ENCODE results near the gene SLC12A6. TPM values are rescaled to one million over a fixed set of nuclear protein-coding genes. Genes with fewer than 3 reads are reported as not detected.

Gene SLC12A6
- total RNA-seq, 1 donor from 2014 or later, result 22.8 TPM

DNA sequence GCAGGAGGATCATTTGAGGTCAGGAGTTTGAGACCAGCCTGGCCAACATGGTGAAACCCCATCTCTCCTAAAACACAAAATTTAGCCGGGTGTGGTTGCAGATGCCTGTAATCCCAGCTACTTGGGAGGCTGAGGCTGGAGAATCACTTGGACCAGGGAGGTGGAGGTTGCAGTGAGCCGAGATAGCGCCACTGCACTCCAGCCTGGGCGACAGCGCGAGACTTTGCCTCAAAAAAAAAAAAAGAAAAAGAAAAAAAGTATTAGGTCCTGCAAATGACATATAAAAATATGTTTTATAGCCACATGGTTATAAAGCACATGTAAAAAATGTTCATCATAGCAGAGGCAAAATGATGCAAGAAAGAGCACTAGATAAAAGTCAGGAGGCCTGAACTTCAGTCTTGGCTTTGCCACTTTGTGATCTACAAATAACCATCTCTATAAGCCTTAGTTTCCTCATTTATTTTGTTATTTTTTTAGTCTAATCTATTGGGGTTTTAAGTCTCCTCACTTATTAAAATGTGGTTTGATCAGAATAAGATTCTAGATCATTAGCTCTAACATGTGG lies 4.9 kb downstream of the SLC12A6 start:
- no peak for DNase-seq (ENCODE audit: low spot score)

DNA sequence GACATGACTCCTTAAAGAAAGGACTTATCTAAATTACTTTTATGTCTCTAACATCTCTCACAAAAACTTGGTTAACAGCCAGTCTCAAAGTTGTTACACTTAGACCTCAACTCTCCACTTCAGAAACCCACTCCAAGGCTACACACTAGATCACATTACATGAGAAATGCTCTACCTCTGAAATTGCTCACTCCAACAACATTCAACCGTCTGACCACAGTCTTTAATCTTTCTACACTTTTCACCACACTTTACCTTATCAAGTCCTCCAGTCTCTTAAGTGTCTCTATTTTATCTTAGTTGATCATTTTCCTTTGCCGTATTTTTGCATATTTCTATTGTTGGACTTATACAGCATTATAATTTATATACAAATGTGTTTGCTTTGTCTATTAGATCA lies 5.8 kb downstream of the SLC12A6 start:
- DNase-seq (ENCODE audit: low spot score), result no peak

DNA sequence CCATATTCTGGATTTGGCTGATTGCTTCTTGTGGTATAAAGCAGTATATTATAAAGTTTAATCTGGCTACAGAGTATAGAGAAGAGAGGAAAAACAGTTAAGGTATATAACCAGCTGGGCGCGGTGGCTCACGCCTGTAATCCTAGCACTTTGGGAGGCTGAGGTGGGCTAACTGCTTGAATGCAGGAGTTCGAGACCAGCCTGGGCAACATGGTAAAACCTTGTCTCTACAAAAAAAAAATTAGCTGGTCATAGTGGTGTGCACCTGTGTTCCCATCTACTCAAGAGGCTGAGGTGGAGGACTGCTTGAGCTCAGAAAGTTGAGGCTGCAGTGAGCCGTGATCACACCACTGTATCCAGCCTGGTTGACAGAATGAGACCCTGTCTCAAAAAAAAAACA lies 7.3 kb downstream of the SLC12A6 start:
- no peak for DNase-seq (ENCODE audit: low spot score)

DNA sequence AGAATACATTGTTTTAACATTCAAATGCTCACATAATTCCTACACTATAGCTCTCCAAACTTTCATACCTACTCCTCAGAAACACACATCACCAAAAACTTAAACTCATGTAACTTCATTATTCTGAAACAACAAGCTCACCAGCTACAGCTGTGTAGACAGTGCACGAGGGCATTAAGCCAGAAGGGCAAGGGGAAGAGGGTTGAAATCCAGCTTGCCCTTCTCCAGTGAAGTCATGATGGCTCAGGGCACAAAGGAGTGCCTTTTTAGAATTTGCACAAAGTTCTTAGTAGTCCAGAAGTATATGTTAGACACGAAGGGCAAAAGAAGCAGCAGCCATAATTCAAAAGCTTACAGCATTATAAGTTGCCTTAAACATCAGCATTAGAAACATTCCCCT lies 8.6 kb downstream of the SLC12A6 start:
- DNase-seq (ENCODE audit: low spot score), result no peak

DNA sequence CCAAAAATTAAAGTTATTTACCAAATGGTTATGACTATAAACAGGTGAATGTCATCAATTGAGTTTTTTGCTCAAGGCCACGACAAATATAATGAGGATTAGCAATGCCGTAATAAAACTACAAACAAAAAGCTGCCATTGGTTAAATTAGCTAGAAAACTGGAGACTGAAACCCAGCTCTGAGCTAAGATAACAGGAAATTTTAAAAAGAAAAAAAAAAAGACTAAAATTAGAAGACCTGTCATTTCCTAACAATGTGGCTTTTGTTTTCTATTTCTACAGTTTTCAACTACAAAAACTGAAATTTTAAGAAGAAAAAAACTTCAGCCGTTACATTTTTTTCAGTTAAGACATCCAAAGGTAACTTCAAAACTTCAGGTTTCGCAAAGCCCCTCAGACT lies 9.7 kb downstream of the SLC12A6 start:
- no peak for DNase-seq (ENCODE audit: low spot score)

DNA sequence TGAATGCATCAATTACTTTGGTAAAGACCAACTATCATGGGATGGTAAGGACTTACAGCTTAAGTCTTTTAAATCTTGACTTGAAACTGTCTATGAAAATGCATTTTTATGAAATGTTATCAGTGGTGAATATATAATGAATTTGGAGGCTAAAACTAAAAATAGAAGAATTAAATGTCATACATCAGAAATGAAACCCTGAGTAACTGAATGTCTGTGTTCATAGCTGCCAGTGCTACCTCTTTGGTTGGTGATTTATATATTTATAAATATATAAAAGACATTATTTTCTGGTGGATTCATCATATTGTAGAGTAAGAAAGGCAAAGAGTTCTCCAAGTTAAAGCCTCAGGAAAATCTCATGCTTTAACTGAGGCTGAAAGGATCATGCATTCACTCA lies 12.2 kb downstream of the SLC12A6 start:
- no peak for DNase-seq (ENCODE audit: low spot score)

DNA sequence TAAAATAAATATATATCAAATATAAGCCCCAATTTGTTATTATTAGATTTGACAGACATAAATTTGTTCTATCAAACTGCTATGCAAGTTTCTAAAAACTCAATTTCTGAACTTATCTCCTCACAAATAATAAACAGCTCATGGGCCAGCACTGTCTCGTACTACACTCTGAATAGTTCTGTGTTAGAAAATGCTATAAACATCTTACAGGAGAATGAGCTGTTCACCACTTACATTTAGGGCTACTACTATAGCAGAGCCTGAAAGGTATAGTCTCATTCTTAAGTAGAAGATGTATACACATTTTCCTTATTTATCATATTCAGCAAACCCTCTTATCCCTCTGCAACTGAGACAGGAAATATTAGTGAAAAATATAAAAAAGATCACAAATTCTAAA lies 12.6 kb downstream of the SLC12A6 start:
- no peak for DNase-seq (ENCODE audit: low spot score)

DNA sequence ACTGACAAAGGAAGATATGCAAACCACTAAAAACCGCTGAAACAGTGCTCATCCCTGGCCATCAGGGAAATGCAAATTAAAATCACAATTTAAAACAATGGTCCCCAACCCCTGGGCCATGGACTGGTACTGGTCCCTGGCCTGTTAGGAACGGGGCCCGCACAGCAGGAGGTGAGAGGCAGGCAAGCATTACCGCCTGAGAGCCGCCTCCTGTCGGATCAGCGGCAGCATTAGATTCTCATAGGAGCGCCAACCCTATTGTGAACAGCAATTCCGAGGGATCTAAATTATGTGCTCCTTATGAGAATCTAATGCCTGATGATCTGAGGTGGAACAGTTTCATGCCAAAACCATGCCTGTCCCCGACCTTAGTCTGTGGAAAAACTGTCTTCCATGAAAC lies 14.4 kb downstream of the SLC12A6 start:
- DNase-seq (ENCODE audit: low spot score), result no peak

DNA sequence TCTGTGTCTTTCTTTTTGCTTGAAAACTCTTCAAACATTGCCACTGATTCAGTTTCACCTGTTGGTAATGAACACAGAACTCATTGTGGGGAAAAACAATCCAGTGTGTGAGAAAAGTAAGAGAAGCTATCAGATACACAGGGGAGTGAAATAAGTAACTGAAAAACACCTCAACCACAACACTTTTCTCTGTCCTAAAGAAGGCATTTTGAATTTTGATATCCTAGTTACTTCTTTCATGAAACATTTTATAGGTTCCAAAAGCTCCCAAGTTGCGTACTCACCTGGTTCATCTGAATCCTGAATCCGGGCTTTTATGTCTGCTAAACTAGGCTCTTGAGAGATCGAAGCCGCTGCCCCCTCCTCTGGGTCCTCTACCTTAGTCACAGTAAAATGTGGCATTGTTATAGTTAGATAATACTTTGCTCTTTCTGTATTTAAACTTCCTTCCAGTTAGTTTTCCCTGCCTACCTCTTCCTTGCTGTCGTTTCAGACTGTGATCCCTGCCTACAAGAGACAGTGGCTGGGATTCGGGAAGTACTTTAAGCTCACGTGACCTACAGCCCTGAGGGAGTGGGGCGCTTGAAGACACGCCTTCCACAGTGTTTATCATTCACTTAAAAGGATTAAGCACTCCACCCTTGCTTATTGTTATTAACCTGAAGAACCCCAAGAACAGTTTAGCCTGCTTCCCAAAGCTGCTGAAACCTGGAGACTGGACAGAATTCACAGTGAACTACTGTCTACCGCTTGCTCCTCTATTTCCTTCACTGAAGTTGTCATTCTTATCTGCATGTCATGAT lies 19.1 kb downstream of the SLC12A6 start:
- DNase-seq (ENCODE audit: low spot score), result no peak

DNA sequence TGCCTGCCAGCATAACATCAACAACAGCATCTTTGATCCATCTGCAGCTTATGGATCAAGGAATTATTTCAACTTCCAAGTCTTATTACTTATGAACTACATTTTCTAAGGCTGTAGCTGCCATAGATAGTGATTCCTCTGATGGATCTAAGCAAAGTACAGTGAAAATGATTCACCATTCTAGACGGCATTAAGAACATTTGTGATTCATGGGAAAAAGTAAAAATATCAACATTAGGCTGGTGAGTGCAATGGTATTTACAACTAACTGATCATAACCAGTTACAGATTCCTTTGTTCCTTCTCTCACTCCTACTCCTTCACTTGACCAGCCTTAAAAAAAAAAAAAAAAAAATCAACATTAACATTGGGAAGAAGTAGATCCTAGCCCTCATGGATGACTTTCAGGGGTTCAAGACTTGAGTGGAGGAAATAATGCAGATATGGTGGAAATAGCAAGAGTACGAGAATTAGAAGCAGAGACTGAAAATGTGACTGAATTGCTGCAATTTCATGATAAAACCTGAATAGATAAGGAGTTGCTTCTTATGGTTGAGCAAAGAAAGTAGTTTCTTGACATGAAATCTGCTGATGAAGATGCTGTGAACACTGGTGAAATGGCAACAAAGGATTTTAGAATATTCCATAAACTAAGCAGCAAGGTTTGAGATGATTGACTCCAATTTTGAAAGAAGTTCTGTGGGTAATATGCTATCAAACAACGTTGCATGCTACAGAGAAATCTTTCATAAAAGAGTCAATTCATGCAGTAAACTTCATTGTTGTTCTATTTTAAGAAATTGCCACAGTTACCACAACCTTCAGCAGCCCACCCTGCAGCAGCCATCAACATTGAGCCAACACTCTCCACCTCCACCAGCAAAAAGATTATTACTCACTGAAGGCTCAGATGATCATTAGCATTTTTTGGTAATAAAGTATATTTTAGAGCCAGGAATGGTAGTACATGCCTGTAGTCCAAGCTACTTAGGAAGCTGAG lies 22.8 kb downstream of the SLC12A6 start:
- DNase-seq (ENCODE audit: low spot score), result no peak

DNA sequence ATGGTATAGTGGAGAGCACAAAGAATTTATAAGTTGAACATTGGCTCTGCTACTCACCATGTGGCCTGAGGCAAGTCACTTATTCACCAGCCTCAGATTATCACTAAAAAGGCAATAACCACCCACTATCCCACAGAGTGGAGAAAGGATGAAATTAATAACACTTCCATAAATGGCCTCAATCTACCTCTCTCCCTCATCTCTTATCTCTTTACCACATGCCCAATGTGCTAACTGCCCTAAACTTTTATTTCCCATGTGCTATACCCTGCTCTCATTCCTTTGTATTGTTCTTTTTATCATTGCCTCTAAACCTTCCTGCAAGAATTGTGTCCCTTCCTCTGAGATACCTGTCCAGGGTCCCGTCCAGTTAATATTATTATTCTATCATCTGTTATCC lies 26.0 kb downstream of the SLC12A6 start:
- no peak for DNase-seq (ENCODE audit: low spot score)

DNA sequence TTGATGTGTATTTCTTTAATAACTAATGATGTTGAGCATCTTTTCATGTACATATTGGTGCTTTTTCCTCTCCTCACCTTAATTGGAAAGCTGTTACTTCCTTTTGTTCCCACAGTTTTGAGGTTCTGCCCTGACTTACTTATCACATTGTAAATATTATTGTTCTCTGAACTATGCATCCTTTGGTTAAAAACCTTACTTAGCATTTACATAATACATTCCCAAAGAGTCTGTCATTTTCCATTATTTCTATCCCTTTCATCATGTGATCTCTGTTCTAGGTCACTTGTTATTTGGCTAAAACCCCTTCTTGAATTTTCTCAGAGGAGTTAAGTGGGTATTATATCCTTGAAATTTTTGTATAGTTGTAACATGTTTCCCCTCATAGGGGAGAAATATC lies 33.0 kb downstream of the SLC12A6 start:
- no peak for DNase-seq (ENCODE audit: low spot score)

DNA sequence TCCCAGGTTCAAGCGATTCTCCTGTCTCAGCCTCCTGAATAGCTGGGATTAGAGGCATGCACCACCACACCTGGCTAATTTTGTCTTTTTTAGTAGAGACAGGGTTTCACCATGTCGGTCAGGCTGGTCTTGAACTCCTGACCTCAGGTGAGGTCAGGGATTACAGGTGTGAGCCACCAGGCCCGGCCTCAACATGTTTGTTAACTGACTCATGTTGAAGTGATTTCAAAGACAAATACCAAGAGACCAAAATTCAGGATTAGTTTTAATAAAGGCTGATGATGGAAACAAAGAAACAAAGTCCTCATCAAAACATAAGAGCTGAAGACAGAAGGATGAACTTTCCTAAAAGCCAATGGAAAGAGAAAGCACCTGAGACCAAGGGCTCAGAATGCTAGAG lies 36.5 kb downstream of the SLC12A6 start:
- no peak for DNase-seq (ENCODE audit: low spot score)

DNA sequence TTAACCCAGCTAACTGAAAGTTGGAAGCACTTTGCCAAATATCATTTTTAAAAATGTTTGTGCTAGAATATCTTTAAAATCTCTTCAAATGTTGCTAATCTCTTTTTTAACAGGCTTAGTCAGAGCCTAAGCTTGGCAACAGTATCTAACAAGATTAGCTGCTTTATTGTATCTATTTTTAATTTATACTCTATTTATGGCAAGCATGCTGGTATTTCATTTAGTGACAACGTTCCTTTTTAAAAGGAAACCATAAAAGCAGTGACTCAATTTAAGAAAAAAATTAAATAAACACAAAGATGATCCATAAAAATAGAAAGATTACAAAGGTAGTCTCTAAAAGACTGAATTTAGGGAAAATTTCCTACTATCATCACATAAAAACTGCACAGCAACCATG lies 40.5 kb downstream of the SLC12A6 start:
- DNase-seq (ENCODE audit: low spot score), result no peak

DNA sequence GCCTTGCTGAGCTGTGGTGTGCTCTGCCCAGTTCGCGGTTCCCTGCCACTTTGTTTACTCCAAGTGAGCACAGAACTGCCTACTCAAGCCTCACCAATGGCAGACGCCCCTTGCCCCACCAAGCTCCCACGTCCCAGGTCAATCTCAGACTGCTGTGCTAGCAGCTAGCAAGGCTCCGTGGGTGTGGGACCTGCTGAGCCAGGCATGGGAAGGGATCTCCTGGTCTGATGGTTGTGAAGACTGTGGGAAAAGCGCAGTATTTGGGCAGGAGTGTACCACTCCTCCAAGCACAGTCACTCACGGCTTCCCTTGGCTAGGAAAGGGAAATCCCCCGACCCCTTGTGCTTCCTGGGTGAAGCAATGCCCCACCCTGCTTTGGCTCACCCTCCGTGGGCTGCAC lies 45.0 kb downstream of the SLC12A6 start:
- DNase-seq (ENCODE audit: low spot score), result no peak

DNA sequence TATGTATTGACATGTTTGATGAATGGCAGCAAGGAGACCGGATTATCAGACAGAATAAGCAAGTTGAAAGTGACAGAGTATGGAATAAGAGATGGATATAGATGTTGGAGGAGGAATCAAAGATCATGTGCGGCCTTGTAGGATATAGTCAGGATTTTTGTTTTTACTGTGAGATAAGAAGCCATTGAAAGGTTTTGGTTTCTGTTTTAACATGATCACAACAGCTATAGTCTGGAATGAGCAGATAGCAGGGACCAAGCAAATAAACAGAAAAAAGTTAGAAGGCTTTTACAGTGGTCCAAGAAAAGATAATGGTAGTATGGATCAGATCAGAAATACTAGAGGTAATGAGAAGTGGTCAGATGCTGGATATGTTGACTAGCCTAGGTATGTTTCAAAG lies 52.6 kb downstream of the SLC12A6 start:
- no peak for DNase-seq (ENCODE audit: low spot score)

DNA sequence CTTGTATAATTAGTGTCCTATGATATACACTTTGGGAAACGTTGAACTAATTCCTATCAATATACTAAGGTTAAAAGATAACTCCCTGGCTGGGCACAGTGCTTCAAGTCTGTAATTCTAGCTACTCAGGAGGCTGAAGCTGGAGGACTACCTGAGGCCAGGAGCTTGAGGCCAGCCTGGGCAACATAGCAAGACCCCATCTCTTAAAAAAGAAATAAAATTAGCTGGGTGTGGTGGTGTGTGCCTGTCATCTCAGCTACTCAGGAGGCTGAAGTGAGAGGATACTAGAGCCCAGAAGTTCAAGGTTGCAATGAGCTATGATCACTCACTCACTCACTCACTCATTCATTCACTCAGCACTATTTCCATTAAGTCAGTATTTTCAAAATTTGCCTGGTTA lies 55.2 kb downstream of the SLC12A6 start:
- DNase-seq (ENCODE audit: low spot score), result no peak

DNA sequence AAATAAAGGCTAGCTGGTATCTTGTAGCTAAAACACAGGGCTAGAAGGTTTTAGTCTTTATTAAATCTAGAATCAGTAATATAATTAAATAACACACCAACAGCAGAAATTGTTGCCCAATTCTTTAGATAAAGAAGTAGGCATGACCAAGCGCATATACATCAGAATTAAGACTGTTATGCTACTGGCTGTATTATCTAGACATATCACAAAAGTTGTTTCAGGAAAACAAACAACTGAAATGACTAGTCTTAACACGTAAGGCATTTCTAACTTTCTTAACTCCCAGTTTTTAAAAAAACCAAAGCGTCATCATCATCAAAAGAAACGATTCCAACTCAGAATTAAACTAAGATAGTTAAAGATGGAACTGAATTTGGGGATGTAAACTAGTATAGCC lies 57.4 kb downstream of the SLC12A6 start:
- no peak for DNase-seq (ENCODE audit: low spot score)

DNA sequence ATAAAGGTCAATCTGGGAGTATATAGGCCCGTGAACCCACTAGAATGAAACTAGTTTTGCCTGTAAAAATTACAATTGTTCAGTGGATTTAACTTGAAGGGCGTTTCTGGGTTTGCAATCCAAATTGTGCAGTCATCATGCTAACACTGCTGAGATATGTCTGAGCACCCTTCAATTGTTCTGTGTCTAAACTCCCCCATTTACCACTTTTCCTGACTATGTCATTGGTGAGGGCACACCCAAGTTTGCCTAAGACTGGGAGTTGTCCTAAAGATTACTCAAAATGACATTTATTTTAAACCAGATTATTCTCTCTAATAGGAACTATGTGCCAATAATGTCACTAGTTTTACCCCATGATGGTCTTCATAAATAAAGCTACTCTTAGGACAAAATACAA lies 58.2 kb downstream of the SLC12A6 start:
- no peak for DNase-seq (ENCODE audit: low spot score)

DNA sequence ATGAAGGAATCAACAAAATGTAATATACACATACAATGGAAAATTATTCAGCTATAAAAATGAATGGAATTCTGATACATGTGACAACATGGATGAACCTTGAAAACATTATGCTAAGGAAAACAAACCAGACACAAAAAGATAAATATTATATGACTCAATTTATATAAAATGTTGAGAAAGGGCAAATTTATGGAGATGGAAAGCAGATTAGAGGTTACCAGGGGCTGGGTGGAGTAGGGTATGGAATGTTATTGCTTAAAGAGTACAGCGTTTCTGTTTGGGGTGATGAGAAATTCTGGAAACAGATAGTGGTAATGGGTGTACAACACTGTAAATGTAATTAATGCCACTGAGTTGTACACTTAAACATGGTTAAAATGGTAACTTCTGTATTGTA lies 61.9 kb downstream of the SLC12A6 start:
- DNase-seq (ENCODE audit: low spot score), result no peak

DNA sequence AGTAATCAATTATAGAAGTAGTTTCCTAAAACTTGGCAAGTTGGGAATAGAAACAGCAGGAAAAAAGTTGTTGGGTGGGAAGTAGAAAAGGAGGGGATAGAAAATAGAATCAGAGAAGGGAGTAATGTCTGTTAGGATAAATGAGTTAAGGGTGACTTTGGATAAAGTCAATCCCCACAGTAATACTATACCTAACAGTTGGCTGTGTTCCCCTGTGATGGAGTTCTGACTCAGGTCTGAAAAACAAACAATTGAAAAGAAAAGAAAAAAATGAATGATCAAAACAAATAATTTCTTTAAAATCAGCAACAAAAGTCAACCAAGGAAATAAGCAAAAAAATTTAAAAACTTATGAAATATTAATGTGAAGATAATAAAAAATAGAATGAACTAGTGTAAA lies 62.4 kb downstream of the SLC12A6 start:
- no peak for DNase-seq (ENCODE audit: low spot score)

DNA sequence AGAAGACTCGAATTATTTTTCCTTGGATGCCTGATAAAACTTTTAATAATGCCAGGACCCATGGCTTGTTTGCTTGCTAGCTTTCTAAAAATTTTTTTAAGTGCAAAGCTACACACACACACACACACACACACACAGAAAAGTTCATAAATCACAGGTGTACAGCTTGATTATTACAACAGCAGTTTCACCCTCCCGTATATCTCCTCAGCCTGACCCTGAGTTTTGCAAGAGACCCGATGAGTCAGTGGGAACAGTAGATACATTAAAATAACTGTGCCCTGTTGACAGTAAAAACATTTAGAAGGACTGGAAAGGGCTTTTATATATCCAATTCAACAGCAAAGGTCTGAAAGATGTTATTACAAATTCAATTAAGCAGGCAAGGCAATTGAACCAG lies 66.1 kb downstream of the SLC12A6 start:
- no peak for DNase-seq (ENCODE audit: low spot score)

Data from mesenteric fat pad (tissue), 1 donor.